GM18498 (cell line): Measurements from ENCODE around the gene CCNDBP1.
"Not testable (repeated sequence)": the region's sequence is repeated elsewhere in the genome, so short reads cannot be mapped to it uniquely, and the experiment has no call there.

Source experiments
- ATAC-seq: cut with Tn5 transposase; IDR thresholded peaks from one replicate; pipeline ENCODE4 v1.9.1; 2021; ENCODE audit warnings: mild to moderate bottlenecking, moderate library complexity; ENCODE audit not compliant: unreplicated experiment

The CCNDBP1 gene

GRCh38 chr15:43214169-43214568, 29.0 kb downstream of the CCNDBP1 start:
- no peak for ATAC-seq

- no peak for ATAC-seq
Observed at GRCh38 chr15:43214592-43215295, 29.5 kb downstream of the CCNDBP1 start.

- no peak for ATAC-seq
Observed at GRCh38 chr15:43215961-43216360, 30.8 kb downstream of the CCNDBP1 start.

- no peak for ATAC-seq
Observed at GRCh38 chr15:43218908-43219706, 33.9 kb downstream of the CCNDBP1 start.

GRCh38 chr15:43219929-43220928, 35.0 kb downstream of the CCNDBP1 start:
- no peak for ATAC-seq

- no peak for ATAC-seq
Observed at GRCh38 chr15:43220991-43221403, 35.8 kb downstream of the CCNDBP1 start, which contains the start of gene EPB42. Gene EPB42 (minus strand): TSS chr15:43221018. CDS start chr15:43220825, 193 bp downstream.

- no peak for ATAC-seq
Observed at GRCh38 chr15:43221422-43221821, 36.2 kb downstream of the CCNDBP1 start.

- no peak for ATAC-seq
Observed at GRCh38 chr15:43225201-43225949, 40.2 kb downstream of the CCNDBP1 start.

GRCh38 chr15:43225950-43226255, 40.7 kb downstream of the CCNDBP1 start:
- not testable (repeated sequence) for ATAC-seq

GRCh38 chr15:43226436-43227305, 41.5 kb downstream of the CCNDBP1 start:
- ATAC-seq: no peak

- ATAC-seq: no peak
Observed at GRCh38 chr15:43229977-43230376, 44.8 kb downstream of the CCNDBP1 start.

GRCh38 chr15:43230640-43231115, 45.5 kb downstream of the CCNDBP1 start:
- ATAC-seq: no peak

- ATAC-seq: no peak
Observed at GRCh38 chr15:43232289-43232874, 47.2 kb downstream of the CCNDBP1 start.

GRCh38 chr15:43235536-43235935, 50.3 kb downstream of the CCNDBP1 start:
- no peak for ATAC-seq

- ATAC-seq: no peak
Observed at GRCh38 chr15:43237842-43238470, 52.8 kb downstream of the CCNDBP1 start.

- no peak for ATAC-seq
Observed at GRCh38 chr15:43238671-43239131, 53.5 kb downstream of the CCNDBP1 start.

GRCh38 chr15:43239732-43240491, 54.7 kb downstream of the CCNDBP1 start:
- no peak for ATAC-seq

GRCh38 chr15:43241100-43241499, 55.9 kb downstream of the CCNDBP1 start:
- no peak for ATAC-seq
